Stimulated activated CD8-positive, alpha-beta memory T cell treated with anti-CD3 and anti-CD28 coated beads, Interleukin-2, amount 100 ng/mL, for 48 hours (primary cell): ENCODE results near the gene TMEM260.

ENCODE experiments used
- DNase-seq, 2 donors: peaks; one replicate each; pipeline ENCODE4 v3.0.0-alpha.2; 2020; ENCODE audit warnings: low read depth in 2 of 2

TMEM260 gene

GRCh38 chr14:56579345-56580220, at the start of gene TMEM260:
TSS of gene TMEM260 (plus strand) at chr14:56579798. CDS start at chr14:56579915, 117 bp downstream.
- DNase-seq = peak; percentile 75 to 83

DNA sequence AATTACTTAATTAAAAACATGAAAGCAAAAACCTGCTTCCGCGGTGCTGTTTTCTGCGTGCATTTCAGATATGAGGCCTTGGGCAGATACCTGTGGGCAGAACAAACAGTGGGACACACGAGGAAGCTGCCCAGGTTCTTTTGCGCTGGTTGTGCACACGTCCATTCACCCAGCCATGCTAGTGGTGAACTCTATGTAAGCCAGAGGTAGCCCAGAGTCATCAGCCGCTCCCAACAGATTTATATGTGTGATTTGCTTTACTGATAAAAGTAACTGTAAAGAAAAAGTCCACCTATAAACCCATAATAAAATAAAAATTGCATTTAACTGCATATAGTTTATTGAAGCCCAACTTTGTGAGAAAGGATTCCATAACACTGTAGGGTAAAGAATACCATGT, 47.1 kb upstream of the TMEM260 start:
- DNase-seq = no peak

- DNase-seq = no peak
Observed at GRCh38 chr14:56534656-56535055, 44.9 kb upstream of the TMEM260 start.

- no peak for DNase-seq
Observed at GRCh38 chr14:56539862-56540261, 39.7 kb upstream of the TMEM260 start.

DNA sequence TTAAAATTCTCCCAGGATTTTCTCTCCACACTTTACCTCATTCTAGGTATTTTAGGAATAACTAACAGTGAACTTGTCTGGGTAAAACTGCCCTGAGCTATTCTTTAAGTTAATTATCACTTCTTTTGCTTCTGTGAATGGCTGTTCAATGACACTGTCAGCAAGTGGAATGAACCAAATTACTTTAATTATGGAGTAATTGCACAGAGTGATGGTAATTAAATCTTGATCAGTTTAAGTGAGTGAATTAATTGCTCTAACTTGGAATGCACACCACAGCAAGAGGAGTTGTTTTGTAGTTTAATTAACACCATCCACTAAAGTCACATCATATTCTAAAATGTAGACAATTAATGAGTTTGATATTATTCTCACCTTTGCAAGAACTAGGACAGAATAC, 36.2 kb upstream of the TMEM260 start:
- no peak for DNase-seq

GRCh38 chr14:56549721-56550120, 29.9 kb upstream of the TMEM260 start:
- no peak for DNase-seq

- no peak for DNase-seq
Observed at GRCh38 chr14:56552615-56553014, 27.0 kb upstream of the TMEM260 start.

- DNase-seq = no peak
Observed at GRCh38 chr14:56554301-56554700, 25.3 kb upstream of the TMEM260 start.

DNA sequence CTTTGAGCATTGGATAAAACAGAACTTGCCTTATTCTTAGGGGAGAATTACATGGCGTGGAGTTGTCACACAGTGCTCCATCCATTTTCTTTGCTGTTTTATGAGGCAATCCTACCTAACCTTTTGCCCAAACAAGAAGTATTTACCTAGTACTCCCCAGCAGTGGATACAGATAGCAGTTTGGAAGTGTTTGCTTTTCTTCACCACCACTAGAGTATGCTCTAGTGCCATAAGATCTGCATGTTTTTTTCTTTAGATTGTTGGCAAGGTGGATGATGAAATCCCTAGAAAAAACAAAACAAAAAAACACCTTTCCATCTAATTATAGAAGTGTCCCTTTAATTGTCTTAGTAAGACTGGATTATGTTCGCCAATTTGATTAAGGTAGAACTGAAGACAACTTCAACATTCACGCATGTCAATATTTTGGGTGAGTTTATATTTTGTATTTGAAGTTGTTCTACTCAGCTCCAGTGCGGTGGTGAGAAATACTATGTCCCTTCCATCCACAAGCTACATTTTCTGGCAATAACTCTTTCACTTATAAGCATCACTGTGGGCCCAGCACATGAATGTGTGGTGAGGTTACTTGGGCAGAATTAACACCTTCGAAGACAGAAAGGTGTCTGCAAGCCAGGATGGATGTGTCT, 23.6 kb upstream of the TMEM260 start:
- no peak for DNase-seq

DNA sequence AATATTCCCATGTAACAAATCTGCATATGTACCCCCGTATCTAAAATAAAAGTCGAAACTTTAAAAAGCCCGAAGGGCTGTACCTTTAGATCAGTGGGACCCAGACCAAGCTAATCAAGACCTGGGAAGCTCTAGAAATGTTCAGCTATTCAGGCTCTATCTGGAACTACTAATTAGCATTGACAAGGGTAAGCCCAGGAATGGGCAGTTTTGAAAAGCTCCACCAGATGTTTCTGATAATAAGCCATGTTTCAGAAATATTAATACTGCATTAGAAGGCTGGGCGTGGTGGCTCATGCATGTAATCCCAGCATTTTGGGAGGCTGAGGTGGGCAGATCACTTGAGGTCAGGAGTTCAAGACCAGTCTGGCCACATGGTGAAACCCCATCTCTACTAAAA, 20.4 kb upstream of the TMEM260 start:
- DNase-seq = no peak

DNA sequence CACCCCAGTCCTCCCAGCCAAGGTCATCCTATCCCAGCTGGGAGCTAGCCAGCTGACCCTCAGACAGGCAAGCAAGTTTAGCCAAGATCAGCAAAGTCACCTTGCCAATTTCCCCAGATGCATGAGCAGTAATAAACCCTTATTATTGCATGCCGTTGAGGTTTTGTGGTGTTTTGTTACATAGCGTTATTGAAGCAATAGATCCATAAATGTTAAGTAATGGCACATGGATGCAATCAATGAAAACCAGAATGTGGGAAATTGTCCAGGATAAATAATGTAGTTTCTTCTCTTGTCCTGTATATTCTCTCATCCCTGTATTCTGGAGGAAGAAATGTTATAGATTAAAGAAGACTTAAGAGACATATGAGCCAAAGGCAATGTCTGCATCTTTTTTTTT, 18.0 kb upstream of the TMEM260 start:
- no peak for DNase-seq

- no peak for DNase-seq
Observed at GRCh38 chr14:56562883-56563282, 16.7 kb upstream of the TMEM260 start.

- no peak for DNase-seq
Observed at GRCh38 chr14:56569174-56569573, 10.4 kb upstream of the TMEM260 start.

DNA sequence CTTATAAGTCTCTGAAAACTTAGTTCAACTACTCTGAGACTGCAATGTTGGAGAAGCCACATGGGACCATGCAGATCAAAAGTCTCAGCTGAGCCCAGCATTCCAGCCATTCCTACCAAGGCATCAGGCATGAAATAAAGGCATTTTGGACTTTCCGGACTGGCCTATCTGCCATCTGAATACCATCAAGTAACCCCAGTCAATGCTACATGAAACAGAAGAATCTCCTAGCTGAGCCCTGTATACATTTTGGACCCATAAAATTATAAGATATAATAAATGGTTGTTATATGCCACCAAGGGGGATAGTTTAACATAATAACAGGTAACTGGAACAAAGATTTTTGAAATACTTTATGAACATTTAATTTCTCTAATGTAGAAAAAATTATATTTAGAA, 9.3 kb upstream of the TMEM260 start:
- no peak for DNase-seq

DNA sequence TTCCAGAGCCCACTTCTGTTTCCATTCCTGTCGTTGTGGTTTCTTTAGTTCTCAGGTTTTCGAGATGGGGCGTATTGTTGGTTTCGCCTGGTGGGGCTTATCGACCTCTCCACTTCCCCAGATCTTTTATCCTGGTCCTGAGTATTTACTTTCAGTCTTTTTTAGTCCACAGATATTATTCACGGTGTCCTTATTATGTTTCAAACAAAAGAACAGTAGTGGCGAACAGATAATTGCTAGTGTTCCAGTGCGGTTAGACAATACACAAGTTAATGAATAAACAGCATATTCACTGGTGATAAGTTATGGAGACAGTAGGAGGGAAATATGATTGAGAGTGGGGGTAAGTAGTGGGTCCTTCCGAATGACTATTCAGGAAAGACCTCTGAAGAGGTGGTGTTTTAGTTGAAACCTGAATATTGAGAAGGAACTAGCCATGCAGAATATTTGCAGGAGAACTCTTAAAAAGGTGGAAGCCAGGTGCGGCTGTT, 668 bp downstream of the TMEM260 start:
- DNase-seq = no peak

DNA sequence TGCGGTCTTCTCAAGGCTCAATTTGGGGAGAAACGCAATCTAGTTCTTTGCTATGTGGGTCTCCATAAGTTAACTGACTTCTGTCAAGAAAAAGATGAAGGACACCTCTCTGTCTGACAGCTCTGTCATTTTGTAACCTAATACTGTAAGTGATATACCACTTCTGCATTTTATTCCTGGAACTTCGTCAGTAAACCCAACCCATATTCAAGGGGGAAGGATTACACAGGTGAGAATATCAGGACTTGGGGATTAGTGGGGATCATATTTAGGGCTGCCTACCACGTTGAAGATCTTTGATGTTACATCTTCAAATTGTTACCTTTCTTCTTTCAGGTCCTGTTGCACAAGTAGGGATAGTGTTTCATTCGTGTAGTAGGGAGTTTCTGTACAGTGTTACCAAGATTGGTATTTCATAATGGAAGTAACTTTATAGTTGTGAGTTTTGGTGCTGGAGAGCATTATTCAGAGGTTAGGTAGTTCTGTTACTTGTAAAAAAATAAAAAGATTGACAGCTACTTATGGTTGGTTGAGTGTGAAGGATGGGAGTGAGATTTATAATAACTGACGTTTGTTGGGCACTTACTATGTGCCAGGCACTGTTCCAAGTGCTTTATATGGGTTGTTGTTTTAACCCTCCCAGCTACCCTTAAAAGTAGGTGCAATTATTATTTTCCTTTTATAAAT, 1.6 kb downstream of the TMEM260 start:
- DNase-seq = no peak

- DNase-seq = no peak
Observed at GRCh38 chr14:56585461-56586084, 6.0 kb downstream of the TMEM260 start.

- DNase-seq = no peak
Observed at GRCh38 chr14:56587701-56588100, 8.1 kb downstream of the TMEM260 start.

GRCh38 chr14:56590535-56590960, 10.9 kb downstream of the TMEM260 start:
- DNase-seq = no peak

DNA sequence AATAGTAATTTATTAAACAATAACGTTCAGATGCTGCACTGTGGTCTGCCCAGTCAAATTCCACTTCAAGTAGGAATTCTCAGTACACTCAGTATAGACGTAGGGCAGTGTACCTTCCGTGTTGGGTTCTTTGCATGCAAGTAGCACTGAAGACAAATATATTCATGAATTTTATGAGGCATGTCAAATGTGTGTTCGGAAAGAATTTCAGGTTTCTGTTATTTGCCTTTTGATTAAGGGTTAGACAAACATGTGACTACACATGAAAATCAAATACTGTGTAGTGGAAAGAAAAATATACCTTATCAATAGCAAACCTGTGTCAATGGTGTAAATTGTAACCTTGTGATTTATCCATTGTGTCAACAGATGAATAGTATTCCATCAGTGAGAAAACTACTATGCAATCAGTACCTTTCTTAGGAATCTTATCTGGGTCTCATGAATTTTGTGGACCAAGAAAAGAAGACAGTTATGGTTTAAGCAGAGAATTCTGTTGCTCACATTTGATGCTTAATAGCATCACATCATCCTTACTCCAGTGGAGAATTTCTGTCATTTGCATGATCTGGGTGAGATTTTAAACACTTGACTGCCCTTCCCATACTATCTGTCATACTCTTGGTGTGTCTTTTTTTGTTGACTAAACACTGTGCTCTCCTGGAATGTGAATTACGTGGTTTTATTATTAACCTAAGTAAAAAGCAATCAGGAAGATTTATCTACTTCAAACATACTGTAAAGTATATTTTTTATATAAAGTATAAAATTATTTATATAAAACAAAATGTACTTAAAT, 13.3 kb downstream of the TMEM260 start:
- no peak for DNase-seq

DNA sequence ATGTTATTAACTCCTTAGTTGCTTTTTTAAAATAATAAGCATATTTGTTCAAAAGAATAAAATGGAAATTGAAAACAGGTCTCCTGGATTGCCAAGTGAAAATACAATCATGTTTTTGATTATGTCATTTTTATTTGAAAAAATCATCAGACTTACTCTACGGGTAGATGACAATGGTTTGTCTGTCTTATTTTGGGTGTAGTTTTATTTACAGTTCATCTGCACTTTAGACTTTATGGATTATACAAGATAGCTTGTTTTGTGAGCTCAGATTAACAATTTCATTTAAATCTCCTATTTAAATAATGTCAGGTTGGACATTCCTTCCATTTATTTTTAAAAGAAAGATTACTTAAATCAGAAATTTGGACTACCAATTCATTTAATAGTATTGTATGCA, 14.8 kb downstream of the TMEM260 start:
- no peak for DNase-seq
